DMS114 treated with DMSO at 0.1 percent for 48 hours (cell line): ENCODE results near the gene KLHL29.
"Not testable (repeated sequence)": the region's sequence is repeated elsewhere in the genome, so short reads cannot be mapped to it uniquely, and the experiment has no call there.

ENCODE experiments used
- DNase-seq: peaks from one replicate; lab custom pipeline; 2025; ENCODE audit not compliant: unreplicated experiment; lab: John Stamatoyannopoulos, UW

KLHL29 gene

DNA sequence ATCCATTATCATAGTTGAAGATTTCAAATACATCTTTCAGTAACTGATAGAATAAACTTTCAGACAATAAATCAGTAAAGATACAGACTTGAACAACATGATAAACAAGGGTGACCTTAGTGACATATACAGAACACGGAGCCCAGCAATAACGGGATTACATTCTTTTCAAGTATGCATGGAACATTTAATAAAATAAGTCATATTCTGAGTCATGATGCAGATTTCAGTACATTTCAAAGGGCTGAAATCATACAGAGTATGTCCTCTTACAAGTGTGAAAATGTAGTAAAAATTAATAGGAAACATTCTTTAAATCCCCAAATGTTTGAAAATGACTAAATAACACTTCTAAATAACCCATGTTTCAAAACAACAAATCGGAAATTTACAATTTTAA lies 17.2 kb upstream of the KLHL29 start:
- no peak for DNase-seq

DNA sequence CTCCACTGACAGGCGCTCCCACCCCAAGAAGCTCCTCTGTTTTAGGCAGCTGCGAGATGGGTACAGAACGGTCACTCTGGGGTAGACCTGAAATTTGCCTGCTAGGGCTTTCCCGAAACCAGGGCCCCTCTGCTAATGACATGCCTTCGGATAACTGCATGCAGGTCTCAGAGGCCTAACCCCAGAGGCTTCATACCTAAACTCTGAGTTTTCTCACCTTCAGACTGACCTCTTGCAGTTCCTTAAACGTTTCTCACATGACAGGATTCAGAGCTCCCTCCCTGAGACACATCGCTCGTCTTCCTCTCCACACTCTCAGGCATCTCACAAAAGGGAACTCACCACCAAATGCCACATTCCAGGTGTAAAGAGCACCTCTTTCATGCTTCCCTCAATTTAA lies 11.3 kb upstream of the KLHL29 start:
- DNase-seq = no peak

DNA sequence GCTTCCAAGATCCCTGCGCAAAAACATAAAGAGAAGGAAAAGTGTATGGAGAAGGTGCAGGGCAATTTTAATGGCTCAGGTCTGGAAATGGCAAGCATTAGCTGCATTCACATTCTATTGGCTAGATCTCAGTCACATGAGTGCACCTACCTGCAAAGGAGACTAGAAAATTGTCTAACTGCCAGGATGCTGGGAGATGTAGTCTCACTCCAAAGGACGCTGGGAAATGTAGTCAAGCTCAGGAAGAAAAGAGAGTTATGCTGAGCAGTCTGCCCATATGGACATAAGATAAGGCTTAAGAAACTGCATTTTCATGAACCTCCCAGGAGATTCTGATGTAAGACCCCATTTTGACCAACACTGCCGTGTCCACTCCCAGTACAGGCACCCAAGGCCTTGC lies 9.5 kb upstream of the KLHL29 start:
- DNase-seq = no peak

DNA sequence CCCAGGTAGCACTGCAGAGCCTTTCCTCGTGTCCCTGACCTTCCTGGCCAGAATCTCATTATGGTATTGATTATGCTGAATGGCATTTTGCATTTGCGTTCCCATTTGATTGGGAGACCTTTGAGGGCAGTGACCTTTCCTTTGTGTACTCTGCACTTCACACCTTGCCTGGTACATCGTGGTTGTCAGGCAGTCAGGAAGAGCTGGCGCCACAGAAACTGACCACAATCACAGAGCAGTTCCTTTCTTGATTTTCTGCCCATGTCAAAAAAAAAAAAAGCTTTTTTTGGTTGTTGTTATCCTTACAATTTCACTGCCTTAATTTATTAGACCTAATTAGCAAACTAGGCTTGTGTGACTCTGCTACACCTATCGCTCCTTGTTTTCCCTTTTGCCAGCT lies 8.9 kb upstream of the KLHL29 start:
- DNase-seq = no peak

DNA sequence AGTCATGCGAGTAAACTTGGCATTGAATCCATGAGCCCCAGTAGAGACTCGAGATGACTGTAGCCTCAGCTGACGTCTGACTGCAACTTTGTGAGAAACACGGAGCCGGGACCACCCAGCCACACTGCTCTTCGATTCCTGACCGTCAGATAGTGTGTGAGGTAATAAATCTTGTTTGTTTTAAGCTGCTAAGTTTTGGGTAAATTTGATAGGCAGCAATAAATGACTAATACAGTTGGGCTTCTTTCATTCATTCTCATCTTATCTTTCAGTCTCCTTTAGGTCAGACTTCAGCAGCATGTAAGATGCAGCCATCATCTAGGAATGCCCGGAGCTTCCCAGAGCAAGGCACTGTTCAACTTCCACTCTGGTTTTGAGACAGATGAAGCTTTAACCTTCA lies 8.0 kb upstream of the KLHL29 start:
- DNase-seq = no peak

DNA sequence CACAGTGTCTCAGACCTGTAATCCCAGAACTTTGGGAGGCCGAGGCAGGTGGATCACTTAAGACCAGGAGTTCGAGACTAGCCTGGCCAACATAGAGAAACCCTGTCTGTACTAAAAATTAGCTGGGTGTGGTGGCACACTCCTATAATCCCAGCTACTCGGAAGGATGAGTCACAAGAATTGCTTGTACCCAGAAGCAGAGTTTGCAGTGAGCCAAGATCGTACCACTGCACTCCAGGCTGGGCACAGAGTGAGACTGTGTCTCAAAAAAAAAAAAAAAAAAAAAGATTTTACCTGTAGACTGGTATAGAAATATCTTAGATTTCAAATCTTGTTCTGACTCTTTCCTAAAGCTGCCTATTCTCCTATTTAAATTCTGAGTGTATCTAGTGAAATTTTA lies 7.2 kb upstream of the KLHL29 start:
- no peak for DNase-seq

DNA sequence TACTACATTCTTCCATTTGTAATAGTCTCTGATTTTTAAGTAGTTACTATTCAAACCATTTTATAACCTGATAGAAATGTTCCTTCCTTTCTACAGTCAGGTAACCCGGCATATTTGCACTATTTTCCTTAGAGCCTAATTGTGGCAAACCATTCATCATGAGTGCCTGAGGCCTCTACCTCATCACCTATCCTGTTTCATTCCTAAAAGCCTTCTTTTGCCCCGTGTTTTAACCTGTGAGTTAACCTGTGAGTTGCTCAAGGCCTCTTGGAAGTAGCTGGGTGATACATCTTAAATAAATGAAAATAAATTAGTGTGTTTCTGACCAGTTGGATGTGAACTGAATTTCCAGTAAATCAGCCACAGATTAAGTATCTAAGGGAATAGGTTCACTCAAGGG lies 6.5 kb upstream of the KLHL29 start:
- no peak for DNase-seq

DNA sequence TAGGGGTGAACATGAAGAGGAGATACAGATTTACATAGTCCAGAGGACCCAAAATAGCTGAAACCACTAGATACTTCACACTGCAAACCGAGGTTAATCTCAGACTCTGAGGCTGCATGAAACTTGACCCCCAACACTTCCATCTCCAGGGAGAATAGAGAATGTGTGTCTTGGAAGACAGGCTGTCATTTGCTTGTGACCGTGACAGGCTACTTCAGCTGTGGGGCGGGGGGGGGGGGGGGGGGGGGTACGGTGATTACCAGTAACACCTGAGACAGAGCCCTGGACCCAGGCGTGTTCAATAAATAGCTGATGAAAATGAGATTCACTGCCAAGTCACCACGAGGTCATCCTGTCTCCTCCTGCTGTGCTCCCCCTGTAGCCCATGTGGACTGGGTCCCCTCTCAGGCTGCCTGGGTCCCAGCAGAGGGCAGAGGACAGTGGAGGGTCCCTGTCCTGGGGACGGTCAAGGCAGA lies 5.7 kb upstream of the KLHL29 start:
- DNase-seq = no peak

DNA sequence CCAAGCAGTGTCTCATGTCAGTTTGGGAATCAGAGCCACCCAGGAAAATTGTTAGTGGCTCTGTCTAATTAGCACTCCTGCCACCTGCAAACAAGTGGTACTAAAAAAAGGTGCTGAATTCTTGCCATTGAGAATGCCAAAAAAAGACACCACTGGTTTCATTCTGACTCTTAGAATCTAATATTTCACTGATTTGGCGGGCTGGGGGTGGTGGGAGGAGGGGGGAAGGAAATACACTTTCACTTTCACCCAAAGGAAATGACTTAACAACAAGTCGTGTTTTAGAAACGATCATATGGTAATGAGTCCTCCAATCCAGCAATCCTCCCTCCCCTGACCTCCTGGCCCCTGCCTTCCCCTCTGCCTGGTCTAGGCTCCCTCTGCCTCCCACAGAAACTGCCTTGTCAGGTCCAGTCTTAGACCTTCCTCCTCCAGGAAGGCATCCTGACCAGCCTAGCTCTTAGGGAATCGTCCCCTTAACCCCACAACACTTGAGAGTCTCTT lies 4.4 kb upstream of the KLHL29 start:
- no peak for DNase-seq

DNA sequence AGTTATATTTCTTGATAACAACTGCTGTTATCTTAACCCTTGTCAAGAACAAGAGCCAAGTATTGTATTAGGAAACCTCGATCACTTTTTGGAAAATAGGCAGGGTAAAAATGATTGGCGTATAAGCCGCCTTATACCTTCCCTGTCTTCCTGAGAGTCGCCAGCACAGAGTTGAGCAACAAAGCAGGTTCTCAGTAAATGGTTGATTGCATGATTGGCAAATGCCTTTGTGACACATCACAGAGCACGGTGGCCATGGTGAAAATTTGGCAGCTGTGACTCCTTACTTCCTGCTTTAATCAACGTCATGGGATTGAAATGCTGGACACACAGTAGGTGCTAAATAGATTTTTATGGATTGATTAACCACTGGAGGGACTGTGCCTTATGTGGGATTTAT lies 3.9 kb upstream of the KLHL29 start:
- DNase-seq = no peak

DNA sequence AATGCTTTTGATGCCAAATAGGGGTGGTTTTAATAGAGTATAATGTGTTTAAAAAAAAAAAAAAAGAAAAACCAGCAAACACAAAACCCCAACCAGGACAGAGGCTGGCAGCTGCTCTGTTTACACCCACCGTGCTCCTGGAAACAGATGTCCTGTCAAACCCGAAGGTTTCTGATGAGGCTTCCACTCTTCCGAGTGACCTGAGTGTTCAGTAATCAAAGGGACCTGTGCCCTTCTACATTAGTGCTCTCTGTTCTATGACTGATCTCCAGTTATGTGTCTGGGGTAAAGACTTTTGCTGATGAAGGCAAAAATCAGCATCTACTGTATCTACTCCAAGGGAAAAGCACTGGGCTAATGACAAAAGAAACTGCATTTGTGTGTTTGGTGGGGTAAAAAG lies 3.5 kb upstream of the KLHL29 start:
- no peak for DNase-seq

DNA sequence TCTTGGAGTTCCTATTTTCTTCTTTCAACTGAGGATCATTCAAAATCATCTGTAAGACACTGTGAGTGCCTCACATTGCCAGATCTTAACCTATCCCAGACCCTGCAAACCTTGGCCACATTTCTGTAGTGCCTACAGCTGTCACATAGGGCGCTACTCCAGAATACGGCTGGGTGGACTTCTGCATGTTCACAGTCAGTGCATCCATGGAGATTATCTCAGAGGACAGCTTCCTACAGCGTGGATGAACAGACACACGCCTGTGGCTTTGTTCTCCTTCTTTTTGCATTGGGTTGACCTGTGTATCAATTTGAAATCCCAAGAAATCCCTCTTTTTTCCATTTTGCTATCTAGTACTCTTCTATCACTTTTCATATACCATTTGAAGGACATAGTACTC lies 1.9 kb upstream of the KLHL29 start:
- DNase-seq = no peak

DNA sequence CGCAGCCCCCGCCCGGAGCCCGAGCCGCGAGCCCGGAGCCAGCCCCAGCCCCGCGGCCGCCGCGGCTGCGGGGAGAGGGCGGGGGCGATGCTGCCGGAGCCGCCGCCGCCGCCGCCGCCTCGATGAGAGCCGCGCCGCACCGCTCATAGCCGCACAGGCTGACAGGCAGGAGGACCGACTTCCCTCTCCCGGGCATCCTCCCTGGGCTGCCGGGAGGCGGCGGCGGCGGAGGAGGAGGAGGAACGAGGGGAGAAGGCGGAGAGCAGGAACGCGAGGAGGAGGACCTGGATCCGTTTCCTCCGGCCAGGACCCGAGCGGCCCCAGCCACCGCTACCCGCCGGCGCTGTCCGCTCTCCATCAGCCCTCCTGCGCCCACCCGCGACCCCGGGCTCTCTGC lies 370 bp downstream of the KLHL29 start:
- DNase-seq = no peak

DNA sequence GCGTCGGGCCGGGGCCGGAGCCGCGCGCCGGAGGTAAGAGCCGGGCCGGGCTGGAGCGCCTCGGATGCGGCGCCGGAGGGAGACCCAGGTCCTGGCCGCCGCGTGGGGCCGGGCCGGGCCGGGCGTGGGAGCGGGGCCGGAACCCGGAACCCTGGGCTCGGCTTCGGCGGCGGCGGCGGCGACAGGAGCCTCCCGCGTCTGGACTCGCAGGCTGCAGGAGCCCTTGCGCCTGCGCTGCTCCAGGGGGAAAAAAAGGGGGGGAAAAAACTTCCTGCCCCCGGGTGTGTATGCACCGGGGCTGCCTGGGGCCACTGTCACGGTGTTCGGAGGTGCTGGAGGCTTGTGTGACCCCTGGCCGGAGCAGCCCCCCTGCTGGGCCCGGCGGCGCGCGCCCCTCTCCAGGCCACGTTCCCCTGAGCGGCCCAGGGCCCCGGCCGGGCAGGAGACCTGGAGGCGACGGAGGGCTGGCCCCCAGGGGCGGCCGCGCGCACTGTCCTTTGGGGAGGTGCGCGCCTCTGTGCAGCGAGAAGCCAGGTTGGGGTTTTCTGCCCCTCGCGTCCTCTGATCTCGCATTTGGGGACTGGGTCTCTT lies 864 bp downstream of the KLHL29 start:
- DNase-seq = no peak

DNA sequence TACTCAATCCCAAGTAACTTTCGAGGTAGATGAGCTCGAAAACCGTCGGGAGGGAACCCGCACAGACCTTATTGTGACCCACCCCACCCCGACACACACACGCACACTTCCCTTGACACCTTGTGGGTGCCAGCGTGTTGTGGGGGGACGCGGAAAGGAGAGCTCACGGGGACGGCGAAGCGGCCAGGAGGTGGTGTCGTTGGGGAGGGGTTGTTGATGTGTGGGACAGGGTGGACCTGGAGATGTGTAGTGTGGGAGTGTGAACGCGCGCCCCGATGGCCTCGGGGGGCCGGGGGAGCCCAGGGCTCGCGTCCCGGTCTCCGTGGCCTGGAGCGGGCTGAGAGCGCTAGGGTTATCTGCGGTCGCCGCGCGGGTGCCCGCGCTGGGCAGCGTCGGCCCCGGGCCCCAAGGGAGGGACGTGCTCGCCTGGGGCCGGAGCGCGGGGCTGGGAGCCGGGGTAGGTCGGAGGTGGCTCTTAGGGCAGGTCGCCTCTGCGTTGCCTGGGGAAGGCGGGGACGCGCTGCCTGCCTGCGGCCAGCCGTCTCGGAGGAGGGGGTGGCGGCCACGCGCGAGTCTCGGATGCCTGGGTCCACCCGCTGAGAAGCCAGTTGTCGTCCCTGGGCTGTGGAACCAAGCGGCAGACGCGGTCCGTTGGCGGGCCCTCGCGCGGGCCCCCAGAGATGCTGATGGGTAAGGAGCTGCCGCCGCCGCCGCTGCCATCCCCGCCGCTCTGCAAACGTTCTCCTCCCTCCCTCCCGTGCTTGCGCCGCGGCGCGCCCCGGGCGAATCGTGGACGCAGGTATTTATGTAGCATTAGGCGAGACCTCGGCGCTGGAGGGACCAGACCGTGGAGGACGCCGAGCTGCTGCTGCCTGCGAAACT lies 1.6 kb downstream of the KLHL29 start:
- no peak for DNase-seq

DNA sequence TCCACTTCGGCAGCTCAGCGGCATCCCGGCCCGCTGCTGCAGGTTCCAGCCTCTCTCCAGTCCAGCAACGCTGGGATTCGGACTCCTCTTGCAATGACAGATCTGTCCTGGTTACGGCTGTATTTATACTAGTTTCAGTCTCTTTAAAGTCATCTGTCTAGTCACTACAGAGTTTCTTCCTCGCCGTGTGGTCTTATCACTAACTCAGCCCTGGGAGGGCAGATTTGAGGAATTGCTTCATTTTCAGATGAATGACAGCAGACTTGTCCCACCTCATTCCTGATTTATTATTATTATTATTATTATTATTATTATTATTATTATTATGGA lies 2.2 kb downstream of the KLHL29 start:
- peak; percentile 19 for DNase-seq

DNA sequence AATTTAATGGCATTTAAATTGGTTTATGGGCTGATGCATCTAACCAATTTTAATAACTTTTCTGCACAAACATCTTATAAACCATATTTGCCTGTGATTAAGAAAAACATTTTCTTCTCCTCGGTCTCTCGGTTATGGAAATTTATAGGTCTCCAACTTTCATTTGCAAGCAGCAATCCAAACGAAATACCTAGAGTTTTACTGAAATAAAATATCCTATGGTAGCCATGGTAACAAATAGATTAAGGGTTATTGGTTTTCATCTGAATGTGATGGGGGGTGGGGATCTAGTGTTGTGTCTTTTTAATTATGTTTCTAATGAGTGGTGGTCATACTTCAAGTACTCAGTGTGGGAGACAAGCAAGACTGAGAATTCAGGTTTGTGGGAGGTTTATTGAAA lies 2.9 kb downstream of the KLHL29 start:
- no peak for DNase-seq

DNA sequence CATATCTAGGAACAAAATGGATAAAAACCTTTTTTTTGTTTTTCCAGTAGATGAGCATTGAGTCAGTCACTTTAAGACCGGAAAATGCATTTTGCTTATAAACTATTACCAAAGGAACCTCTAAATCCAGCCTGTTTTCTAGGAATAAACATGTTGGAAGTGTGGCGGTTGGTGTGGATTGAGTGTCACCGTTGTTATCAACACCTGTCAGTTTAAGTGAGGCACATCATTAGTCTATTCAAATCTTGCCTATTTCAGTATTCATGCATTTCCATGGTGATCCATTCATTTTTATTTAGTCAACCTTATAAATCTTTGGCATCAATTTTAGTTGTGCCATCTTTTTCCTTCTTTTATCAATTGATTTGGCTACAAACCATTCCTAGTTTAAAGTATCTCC lies 3.3 kb downstream of the KLHL29 start:
- DNase-seq = no peak

DNA sequence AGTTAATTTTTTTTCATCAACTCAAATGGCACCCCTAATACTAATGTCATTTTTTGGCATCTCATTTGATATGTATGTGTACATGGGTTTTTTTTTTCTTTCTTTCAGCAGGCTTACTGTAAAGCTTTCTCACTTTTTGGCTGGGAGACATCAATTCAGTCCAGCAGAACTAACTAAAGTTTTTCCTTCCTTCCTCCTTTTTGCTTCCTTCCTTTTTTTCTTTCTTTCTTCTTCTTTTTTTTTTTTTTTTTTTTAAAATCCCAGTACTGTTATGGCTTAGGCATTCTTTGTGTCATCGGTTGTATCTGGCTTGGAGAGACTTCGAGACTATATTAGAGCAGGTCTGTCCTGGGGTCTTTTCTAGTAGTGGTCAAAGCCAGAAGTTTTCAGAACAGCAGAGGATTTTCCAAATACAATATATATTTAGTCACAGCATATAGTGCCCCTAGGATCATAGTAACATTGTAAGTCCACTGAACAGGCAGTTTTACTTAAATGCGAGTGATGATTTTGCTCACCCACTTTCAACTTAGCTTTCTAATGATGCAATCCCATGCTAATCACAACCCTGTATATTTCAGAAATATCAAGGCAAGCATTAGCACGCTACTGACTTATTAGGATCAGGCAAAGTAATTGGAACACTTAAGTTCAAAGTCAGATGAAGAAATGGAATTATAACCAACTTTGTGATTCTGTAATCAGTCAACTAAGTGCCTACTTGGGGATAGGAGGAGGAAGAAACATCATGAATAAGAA lies 4.0 kb downstream of the KLHL29 start:
- no peak for DNase-seq

DNA sequence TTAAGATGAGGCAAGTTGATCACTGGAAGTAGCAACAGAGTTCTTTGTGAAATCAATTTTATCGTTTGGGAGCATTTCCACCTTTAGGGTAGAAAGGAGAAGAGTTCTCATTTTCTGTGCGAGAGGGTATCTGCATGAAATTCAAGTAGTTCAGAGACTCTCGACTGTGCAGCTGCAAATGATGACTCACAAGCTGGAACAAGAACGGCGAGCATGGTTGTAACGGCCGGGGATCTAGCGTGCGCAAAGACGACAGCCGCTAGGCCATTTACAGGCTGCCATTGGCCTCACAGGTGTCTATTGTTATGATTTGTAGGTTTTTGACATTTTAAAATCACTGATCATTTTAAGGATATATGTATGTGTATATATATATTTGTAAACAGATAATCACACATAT lies 5.2 kb downstream of the KLHL29 start:
- no peak for DNase-seq

DNA sequence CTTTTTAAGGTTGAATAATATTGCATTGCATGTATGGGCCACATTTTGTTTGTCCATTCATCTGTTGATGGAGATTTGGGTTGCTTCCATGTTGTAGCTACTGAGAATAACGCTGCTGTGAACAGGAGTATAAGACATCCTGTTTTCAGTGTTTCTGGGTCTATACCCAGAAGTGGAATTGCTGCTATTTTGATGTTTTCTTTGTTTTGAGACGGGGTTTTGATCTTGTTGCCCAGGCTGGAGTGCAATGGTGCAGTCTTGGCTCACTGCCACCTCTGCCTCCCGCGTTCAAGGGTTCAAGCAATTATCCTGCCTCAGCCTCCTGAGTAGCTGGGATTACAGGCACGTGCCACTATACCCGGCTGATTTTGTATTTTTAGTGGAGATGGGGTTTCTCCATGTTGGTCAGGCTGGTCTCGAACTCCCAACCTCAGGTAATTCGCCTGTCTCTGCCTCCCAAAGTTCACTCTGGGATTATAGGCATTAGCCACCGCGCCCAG lies 6.3 kb downstream of the KLHL29 start:
- not testable (repeated sequence) for DNase-seq

DNA sequence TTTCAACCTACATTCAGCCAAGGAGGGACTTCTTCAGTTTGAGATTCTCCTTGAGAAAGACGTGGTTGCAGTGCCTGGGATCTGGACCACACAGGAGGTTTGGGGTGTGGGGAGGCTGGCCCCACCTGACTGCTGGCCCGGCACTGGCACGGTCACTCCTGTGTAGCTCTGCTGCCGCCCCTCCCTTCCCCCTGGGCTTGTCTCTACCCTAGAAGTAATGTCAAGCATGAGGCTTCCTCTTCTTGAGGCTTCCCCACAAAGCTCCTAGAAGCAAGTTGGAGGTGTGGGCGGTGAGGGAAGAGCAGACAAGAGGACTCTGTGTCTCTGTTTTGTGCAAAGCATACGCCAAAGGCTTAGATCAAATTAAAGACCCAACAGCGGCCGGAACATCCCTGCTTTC lies 8.7 kb downstream of the KLHL29 start:
- DNase-seq = no peak
